BE2C (cell line): ENCODE results near the gene BPIFB2.

Experiments used
- DNase-seq: peaks from one replicate; pipeline ENCODE4 v3.0.0-alpha.2; 2020
- H3K27me3 ChIP-seq: fragments of 250-450 bp; sonication (Bioruptor Pico); 2 replicates; pipeline ENCODE4 v1.5.1; 2020; ENCODE audit warnings: mild to moderate bottlenecking
- H3K36me3 ChIP-seq: fragments of 250-450 bp; sonication (Bioruptor Pico); 2 replicates; pipeline ENCODE4 v1.5.1; 2020; ENCODE audit warnings: mild to moderate bottlenecking
- H3K4me1 ChIP-seq: fragments of 250-450 bp; sonication (Bioruptor Pico); 2 replicates; pipeline ENCODE4 v1.5.1; 2020
- H3K4me3 ChIP-seq: 2 replicates; pipeline ENCODE4 v1.5.1; 2011; ENCODE audit warnings: low read depth, low read length
- H3K9me3 ChIP-seq: fragments of 250-450 bp; sonication (Bioruptor Pico); 2 replicates; pipeline ENCODE4 v1.5.1; 2020
- CTCF ChIP-seq: IDR thresholded peaks from 2 replicates; pipeline ENCODE4 v1.5.1; 2012; ENCODE audit warnings: mild to moderate bottlenecking, low read depth, low read length

The BPIFB2 gene

GRCh38 chr20:33022694-33023438, 15.4 kb downstream of the BPIFB2 start:
- no peak overlapping the region for H3K4me3 ChIP-seq
- H3K27me3 ChIP-seq = no peaks in the 10 kb centered on the region
- TF ChIP-seq CTCF = no peak
- H3K36me3 ChIP-seq = no peaks in the 10 kb centered on the region
- no peaks in the 10 kb centered on the region for H3K4me1 ChIP-seq
- no peak for DNase-seq
- no peaks in the 10 kb centered on the region for H3K9me3 ChIP-seq

DNA sequence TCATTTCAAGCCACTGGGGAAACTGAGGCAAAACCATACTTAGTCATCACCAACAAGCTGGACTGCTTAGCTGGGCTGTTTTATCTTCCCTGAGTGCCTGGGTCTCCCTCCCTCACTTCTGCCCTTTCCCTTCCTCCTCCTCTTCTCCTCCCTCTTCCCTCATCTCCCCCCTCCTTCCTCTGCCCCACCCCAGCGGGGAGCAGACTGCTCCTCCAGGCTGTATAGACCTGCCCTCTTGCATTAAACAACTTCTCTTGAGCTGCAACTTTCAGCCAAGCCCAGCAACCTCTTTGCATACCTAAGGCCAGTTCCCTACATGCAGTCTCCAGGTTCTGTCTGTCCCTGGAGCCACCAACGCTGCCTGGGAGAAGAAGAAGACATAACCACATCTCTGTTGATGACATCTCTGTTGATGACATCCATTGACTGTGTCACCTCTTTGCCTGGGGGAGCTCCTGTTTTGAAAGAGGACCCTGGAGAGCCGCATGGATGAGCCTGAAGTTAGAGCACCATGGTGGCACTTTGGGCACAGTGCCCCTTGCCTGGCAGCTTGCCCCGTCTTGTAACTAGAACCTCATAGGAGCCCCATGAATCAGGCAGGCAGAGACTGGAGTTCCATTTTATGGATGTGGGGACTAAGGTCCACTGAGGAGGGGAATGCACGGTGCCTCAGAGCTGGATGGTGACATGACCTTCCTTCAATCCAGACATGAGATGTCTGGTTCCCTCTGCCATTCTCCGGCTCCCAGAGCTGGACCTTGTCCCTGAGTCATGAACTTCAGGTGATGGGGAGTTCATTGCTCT, 16.1 kb downstream of the BPIFB2 start:
- H3K27me3 ChIP-seq = no peaks in the 10 kb centered on the region
- no peak for TF ChIP-seq CTCF
- no peak overlapping the region for H3K4me3 ChIP-seq
- no peaks in the 10 kb centered on the region for H3K4me1 ChIP-seq
- no peak for DNase-seq
- no peaks in the 10 kb centered on the region for H3K9me3 ChIP-seq
- H3K36me3 ChIP-seq = no peaks in the 10 kb centered on the region

DNA sequence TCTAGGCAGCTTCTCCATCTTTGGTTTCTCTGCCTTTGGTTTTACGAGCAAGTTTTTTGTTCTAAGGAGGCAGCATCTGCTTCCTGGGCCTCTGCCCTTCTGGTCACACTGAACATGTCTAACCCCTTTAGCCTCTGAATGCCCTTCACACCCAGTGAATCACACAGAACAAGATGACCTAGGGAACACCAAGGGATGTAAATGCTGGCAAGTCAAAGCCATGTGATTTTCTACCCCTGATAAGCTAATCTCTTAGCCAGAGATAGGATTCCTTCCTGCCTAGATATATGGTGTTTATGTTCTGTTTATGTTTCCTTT, 16.7 kb downstream of the BPIFB2 start:
- Histone ChIP-seq H3K9me3 (no peaks in the 10 kb centered on the region), H3K4me3 (no peak overlapping the region), H3K36me3 (no peaks in the 10 kb centered on the region), H3K27me3 (no peaks in the 10 kb centered on the region), H3K4me1 (no peaks in the 10 kb centered on the region)
- no peak for TF ChIP-seq CTCF
- DNase-seq = no peak

GRCh38 chr20:33024609-33025317, 17.3 kb downstream of the BPIFB2 start:
- no peak for TF ChIP-seq CTCF
- Histone ChIP-seq H3K4me3 (no peak overlapping the region), H3K27me3 (no peaks in the 10 kb centered on the region), H3K36me3 (no peaks in the 10 kb centered on the region), H3K9me3 (no peaks in the 10 kb centered on the region), H3K4me1 (no peaks in the 10 kb centered on the region)
- no peak for DNase-seq

DNA sequence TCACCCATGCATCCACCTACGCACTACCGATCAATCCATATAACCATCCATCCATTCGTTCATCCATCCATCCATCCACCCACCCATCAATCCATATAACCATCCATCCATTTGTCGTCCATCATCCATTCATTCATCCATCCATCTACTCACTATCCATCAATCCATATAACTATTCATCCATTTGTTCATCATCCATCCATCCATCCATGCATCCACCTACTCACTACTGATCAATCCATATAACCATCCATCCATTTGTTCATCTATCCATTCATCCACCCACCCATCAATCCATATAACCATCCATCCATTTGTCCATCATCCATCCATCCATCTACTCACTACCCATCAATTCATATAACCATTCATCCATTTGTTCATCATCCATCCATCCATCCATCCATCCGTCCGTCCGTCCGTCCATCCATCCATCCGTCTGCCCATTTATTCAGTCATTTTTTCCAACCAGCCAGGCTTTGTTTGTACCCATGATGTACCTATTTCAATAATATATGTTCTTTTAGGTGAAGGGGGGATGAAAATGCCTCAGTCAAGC, 17.9 kb downstream of the BPIFB2 start:
- Histone ChIP-seq H3K9me3 (no peaks in the 10 kb centered on the region), H3K4me3 (no peak overlapping the region), H3K4me1 (no peaks in the 10 kb centered on the region), H3K36me3 (no peaks in the 10 kb centered on the region), H3K27me3 (no peaks in the 10 kb centered on the region)
- TF ChIP-seq CTCF = no peak
- no peak for DNase-seq
